HG02759 (cell line): ENCODE results near the gene SLC6A3.

ENCODE experiments used
- ATAC-seq: cut with Tn5 transposase; IDR thresholded peaks from one replicate; pipeline ENCODE4 v1.9.1; 2021; ENCODE audit warnings: mild to moderate bottlenecking, moderate library complexity; ENCODE audit not compliant: unreplicated experiment

The SLC6A3 gene

GRCh38 chr5:1442222-1443145 lies 2.8 kb downstream of the SLC6A3 start:
- ATAC-seq = no peak

GRCh38 chr5:1441166-1441865 lies 3.9 kb downstream of the SLC6A3 start:
- no peak for ATAC-seq

- no peak for ATAC-seq
Measured at GRCh38 chr5:1440098-1440493, 5.1 kb downstream of the SLC6A3 start.

GRCh38 chr5:1439388-1440097 lies 5.7 kb downstream of the SLC6A3 start:
- no peak for ATAC-seq

GRCh38 chr5:1438871-1439270 lies 6.4 kb downstream of the SLC6A3 start:
- no peak for ATAC-seq

GRCh38 chr5:1437876-1438559 lies 7.2 kb downstream of the SLC6A3 start:
- ATAC-seq = no peak

GRCh38 chr5:1437226-1437829 lies 7.9 kb downstream of the SLC6A3 start:
- no peak for ATAC-seq

- ATAC-seq = no peak
Measured at GRCh38 chr5:1436681-1437080, 8.6 kb downstream of the SLC6A3 start.

- ATAC-seq = no peak
Measured at GRCh38 chr5:1436036-1436435, 9.2 kb downstream of the SLC6A3 start.

- ATAC-seq = no peak
Measured at GRCh38 chr5:1435369-1435768, 9.9 kb downstream of the SLC6A3 start.

GRCh38 chr5:1432296-1432695 lies 12.9 kb downstream of the SLC6A3 start:
- no peak for ATAC-seq

GRCh38 chr5:1431896-1432295 lies 13.3 kb downstream of the SLC6A3 start:
- no peak for ATAC-seq

- ATAC-seq = no peak
Measured at GRCh38 chr5:1431021-1431811, 14.0 kb downstream of the SLC6A3 start.

GRCh38 chr5:1430121-1430795 lies 15.0 kb downstream of the SLC6A3 start:
- ATAC-seq = no peak

GRCh38 chr5:1429496-1429895 lies 15.7 kb downstream of the SLC6A3 start:
- no peak for ATAC-seq

GRCh38 chr5:1429066-1429465 lies 16.2 kb downstream of the SLC6A3 start:
- ATAC-seq = no peak

GRCh38 chr5:1428107-1428506 lies 17.1 kb downstream of the SLC6A3 start:
- no peak for ATAC-seq

- no peak for ATAC-seq
Measured at GRCh38 chr5:1424716-1425115, 20.5 kb downstream of the SLC6A3 start.

GRCh38 chr5:1423901-1424603 lies 21.2 kb downstream of the SLC6A3 start:
- no peak for ATAC-seq
